GM19324 (cell line): ENCODE data around the gene VKORC1.
"Not testable (repeated sequence)": the region's sequence is repeated elsewhere in the genome, so short reads cannot be mapped to it uniquely, and the experiment has no call there.

ENCODE experiments used
- ATAC-seq: cut with Tn5 transposase; IDR thresholded peaks from one replicate; pipeline ENCODE4 v1.9.1; 2021; ENCODE audit warnings: mild to moderate bottlenecking, moderate library complexity; ENCODE audit not compliant: unreplicated experiment, low FRiP score

Gene VKORC1

GRCh38 chr16:31108035-31108793 lies 13.6 kb upstream of the VKORC1 start, which contains the start of gene BCKDK:
Gene BCKDK, plus strand, starts transcription at chr16:31108386. Its CDS starts 838 bp downstream, at chr16:31109224.
- ATAC-seq = peak; percentile 83

GRCh38 chr16:31107465-31107867 lies 12.9 kb upstream of the VKORC1 start:
- peak; percentile 40 for ATAC-seq

- ATAC-seq = no peak
Measured at GRCh38 chr16:31106509-31107464, 12.2 kb upstream of the VKORC1 start.

- ATAC-seq = peak; percentile 34
Measured at GRCh38 chr16:31105677-31106213, 11.1 kb upstream of the VKORC1 start.

- not testable (repeated sequence) for ATAC-seq
Measured at GRCh38 chr16:31100876-31101641, 6.5 kb upstream of the VKORC1 start.

- ATAC-seq = no peak
Measured at GRCh38 chr16:31099860-31100638, 5.5 kb upstream of the VKORC1 start.

GRCh38 chr16:31094088-31094423 lies 541 bp downstream of the VKORC1 start:
- peak; percentile 9 for ATAC-seq

GRCh38 chr16:31093132-31093703 lies 1.4 kb downstream of the VKORC1 start:
- no peak for ATAC-seq

GRCh38 chr16:31092330-31092729 lies 2.3 kb downstream of the VKORC1 start:
- ATAC-seq = no peak

GRCh38 chr16:31090540-31090939 lies 4.1 kb downstream of the VKORC1 start:
- no peak for ATAC-seq

GRCh38 chr16:31089199-31089598 lies 5.4 kb downstream of the VKORC1 start:
- no peak for ATAC-seq

- ATAC-seq = no peak
Measured at GRCh38 chr16:31088459-31089183, 6.0 kb downstream of the VKORC1 start, which contains the start of gene PRSS53. Gene PRSS53, minus strand, starts transcription at chr16:31088943. Its CDS starts 134 bp downstream, at chr16:31088809.

- ATAC-seq = no peak
Measured at GRCh38 chr16:31087971-31088370, 6.6 kb downstream of the VKORC1 start.

- ATAC-seq = no peak
Measured at GRCh38 chr16:31087481-31087880, 7.1 kb downstream of the VKORC1 start.

- ATAC-seq = no peak
Measured at GRCh38 chr16:31086629-31086906, 8.0 kb downstream of the VKORC1 start.

GRCh38 chr16:31085873-31086628 lies 8.5 kb downstream of the VKORC1 start:
- ATAC-seq = no peak

GRCh38 chr16:31085411-31085810 lies 9.2 kb downstream of the VKORC1 start:
- no peak for ATAC-seq
